ENCODE data around the gene ZNF354C. TPM values are rescaled to one million over a fixed set of nuclear protein-coding genes. Genes with fewer than 3 reads are reported as not detected.

ZNF354C gene
- total and polyA plus RNA-seq, 12 donors: 1.4 to 7.7 (median 3.3) TPM

DNA sequence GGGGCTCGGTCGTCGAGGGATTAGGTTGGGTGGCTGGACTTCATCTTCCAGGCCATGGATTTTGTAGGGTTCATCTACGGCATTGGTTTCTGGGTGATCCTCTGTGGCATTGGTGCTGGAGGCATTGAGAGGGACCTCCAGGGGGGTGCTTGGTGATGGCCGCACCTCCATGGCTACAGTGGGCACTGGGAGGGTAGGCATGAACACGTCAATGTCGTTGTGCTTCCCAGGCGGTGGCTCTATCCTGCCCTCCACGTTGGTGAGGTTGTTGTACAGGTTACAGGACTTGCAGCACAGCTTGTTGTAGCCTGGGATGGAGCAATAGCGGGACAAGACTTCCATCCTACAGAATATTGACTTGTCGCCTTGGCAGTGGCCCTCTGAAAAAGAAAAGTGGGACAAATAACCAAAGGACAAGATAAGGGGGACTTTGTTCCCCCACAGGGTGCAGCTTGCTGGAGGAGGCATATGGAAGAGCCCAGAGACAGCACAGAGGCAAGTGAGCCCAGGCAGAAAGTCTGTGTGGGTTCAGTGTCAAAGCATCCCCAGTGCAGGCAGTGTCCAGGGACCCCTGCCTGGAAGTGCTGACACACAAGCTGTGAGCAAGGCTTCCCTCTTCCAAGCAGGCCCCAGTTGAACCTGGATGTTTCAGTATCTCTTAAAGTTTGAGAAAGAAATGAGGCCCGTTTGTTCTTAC lies 53.9 kb downstream of the ZNF354C start:
- Histone ChIP-seq H3K9me3 (replicated peaks in 1 of 3) (no peaks in the 10 kb centered on the region), H3K36me3 (replicated peaks in 1 of 2) (no peaks in the 10 kb centered on the region), H3K27ac (no peak overlapping the region), H3K4me3 (no peak overlapping the region), H3K27me3 (no peaks in the 10 kb centered on the region), H3K4me1 (replicated peaks in 1 of 2) (no peaks in the 10 kb centered on the region)
- TF ChIP-seq POLR2A (IDR thresholded peaks at IDR 0.05): no peak
- TF ChIP-seq, protein P1, sequence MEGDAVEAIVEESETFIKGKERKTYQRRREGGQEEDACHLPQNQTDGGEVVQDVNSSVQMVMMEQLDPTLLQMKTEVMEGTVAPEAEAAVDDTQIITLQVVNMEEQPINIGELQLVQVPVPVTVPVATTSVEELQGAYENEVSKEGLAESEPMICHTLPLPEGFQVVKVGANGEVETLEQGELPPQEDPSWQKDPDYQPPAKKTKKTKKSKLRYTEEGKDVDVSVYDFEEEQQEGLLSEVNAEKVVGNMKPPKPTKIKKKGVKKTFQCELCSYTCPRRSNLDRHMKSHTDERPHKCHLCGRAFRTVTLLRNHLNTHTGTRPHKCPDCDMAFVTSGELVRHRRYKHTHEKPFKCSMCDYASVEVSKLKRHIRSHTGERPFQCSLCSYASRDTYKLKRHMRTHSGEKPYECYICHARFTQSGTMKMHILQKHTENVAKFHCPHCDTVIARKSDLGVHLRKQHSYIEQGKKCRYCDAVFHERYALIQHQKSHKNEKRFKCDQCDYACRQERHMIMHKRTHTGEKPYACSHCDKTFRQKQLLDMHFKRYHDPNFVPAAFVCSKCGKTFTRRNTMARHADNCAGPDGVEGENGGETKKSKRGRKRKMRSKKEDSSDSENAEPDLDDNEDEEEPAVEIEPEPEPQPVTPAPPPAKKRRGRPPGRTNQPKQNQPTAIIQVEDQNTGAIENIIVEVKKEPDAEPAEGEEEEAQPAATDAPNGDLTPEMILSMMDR (IDR thresholded peaks at IDR 0.05): no peak
- 83 to 90% (median 86%) methylated on average over 10 to 12 of the region's 12 CpGs for WGBS, 4 donors
- peak in 2 of 7 donors; percentile 6 to 13 for DNase-seq
- intact Hi-C loops (cut with DNase I): no loop called here

DNA sequence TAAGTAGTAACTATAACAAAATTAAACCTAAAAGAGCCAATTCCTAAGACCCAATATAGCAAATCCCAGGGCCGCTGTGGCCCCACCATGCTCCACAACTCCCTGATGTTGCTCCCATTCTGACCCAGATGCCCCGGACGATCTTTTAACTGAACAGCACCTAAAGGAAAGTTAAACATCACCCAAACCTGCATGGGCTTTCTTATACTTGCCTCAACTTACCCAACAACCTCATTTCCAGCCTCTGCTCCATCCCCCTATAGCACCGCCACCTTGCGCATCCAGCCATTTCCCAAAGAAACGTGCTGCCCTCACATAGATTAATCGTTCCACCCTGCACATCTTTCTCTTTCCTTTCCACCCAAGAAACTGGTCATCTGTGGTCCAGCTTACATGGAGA lies 54.6 kb downstream of the ZNF354C start:
- 88 to 96% (median 94%) methylated on average over 7 of the region's 7 CpGs for WGBS, 4 donors
- no peak overlapping the region for H3K27ac ChIP-seq
- H3K4me1 ChIP-seq (replicated peaks in 1 of 2): no peaks in the 10 kb centered on the region
- H3K9me3 ChIP-seq (replicated peaks in 1 of 3): no peaks in the 10 kb centered on the region
- no peak for TF ChIP-seq POLR2A (IDR thresholded peaks at IDR 0.05)
- no peaks in the 10 kb centered on the region for H3K27me3 ChIP-seq
- no peaks in the 10 kb centered on the region for H3K36me3 ChIP-seq (replicated peaks in 1 of 2)
- no peak overlapping the region for H3K4me3 ChIP-seq
- intact Hi-C loops (cut with DNase I): no loop called here
- DNase-seq: no peak

DNA sequence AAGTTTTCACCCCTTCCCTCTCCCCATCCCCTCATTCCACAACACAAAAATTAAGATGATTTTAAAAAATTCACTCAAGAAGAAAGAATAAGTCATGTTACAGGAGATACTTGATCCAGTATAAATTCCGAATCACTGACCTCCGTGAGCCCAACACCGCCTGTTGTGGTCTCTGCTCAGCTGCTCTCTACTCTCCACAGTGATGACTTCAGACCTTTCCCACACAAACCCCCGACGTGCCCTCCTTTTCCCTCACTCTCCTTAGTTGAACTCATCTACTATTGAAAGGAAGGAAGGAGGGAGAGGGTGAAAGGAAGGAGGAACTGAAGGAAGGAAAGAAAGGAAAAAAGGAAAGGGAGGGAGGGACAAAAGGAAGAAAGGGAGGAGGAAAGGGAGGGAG lies 55.1 kb downstream of the ZNF354C start:
- Histone ChIP-seq H3K36me3 (replicated peaks in 1 of 2) (no peaks in the 10 kb centered on the region), H3K4me1 (replicated peaks in 1 of 2) (no peaks in the 10 kb centered on the region), H3K9me3 (replicated peaks in 1 of 3) (no peaks in the 10 kb centered on the region), H3K27me3 (no peaks in the 10 kb centered on the region), H3K27ac (no peak overlapping the region), H3K4me3 (no peak overlapping the region)
- WGBS, 4 donors: 75 to 86% (median 84%) methylated on average over 5 of the region's 5 CpGs
- no peak for DNase-seq
- intact Hi-C loops (cut with DNase I): no loop called here
- TF ChIP-seq, protein P1 (IDR thresholded peaks at IDR 0.05): no peak
- no peak for TF ChIP-seq POLR2A (IDR thresholded peaks at IDR 0.05)

DNA sequence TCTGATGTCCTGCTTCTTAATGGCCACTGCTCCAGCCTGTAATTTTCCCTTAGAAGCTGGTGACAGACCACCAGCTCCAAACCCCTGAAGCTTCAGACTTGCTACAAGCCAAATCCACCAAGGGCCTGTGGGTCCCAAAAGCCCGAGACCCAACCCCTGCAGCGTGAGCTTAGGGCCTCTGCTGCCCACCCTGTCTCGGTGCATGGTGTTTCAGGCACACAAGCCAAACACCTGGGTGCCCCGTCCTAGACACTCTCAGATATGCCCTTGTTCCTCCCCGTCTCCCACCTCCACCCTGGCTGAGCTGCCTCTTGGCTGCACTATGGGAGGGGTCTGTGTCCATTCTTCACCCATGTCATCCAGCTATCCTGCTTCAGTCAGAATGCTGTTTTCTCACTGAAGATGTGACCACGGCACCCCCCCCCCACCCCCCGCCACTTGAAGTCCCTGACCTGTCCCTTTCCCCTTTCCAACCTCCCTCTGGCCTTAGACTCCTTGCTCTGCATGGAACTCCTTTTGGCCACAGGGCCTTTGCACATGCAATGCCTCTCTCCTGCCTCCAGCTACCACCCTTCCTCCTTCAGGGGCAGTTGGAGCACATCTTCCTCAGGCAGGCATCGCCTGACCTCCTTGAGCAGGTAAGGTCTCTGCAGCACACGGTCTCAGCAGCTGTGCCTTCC lies 55.8 kb downstream of the ZNF354C start:
- Histone ChIP-seq H3K36me3 (replicated peaks in 1 of 2) (no peaks in the 10 kb centered on the region), H3K27me3 (no peaks in the 10 kb centered on the region), H3K9me3 (replicated peaks in 1 of 3) (no peaks in the 10 kb centered on the region), H3K4me1 (replicated peaks in 1 of 2) (no peaks in the 10 kb centered on the region), H3K4me3 (no peak overlapping the region), H3K27ac (no peak overlapping the region)
- intact Hi-C loops (cut with DNase I): no loop called here
- TF ChIP-seq POLR2A (IDR thresholded peaks at IDR 0.05): no peak
- TF ChIP-seq, protein P1 (IDR thresholded peaks at IDR 0.05): no peak
- peak in 2 of 7 donors; percentile 6 to 13 for DNase-seq
- WGBS, 4 donors: 81 to 93% (median 87%) methylated on average over 5 to 9 of the region's 9 CpGs
